Liver (tissue), 3 donors: ENCODE results near the gene NLRC5.

Experiments used
- ATF3 ChIP-seq: IDR thresholded peaks from 2 replicates; pipeline ENCODE4 v1.6.1; 2016; ENCODE audit warnings: antibody characterized with exemption
- CTCF ChIP-seq: fragments of 150-350 bp; IDR thresholded peaks from 2 replicates; pipeline ENCODE4 v1.5.1; 2017; ENCODE audit warnings: improper control_type of control experiment, low read depth, low read length; ENCODE audit not compliant: missing input control
- EGR1 ChIP-seq, 2 donors: IDR thresholded peaks; 2 replicates each; pipeline ENCODE4 v1.6.1; 2016 to 2018; ENCODE audit warnings: antibody characterized with exemption in 2 of 2, low read depth in 2 of 2
- FOXA2 ChIP-seq: IDR thresholded peaks from 2 replicates; pipeline ENCODE4 v1.6.1; 2016; ENCODE audit warnings: antibody characterized with exemption
- GABPA ChIP-seq, 2 donors: IDR thresholded peaks in 1 of 2; conservative IDR thresholded peaks in 1 of 2; 2 replicates each; pipeline ENCODE4 v1.6.1; 2016; ENCODE audit warnings: antibody characterized with exemption in 2 of 2, mild to moderate bottlenecking in 1 of 2, moderate library complexity in 1 of 2
- JUND ChIP-seq, 2 donors: IDR thresholded peaks; 2 replicates each; pipeline ENCODE4 v1.6.1; 2016; ENCODE audit warnings: antibody characterized with exemption in 2 of 2
- MAX ChIP-seq: IDR thresholded peaks from 2 replicates; pipeline ENCODE4 v1.6.1; 2016; ENCODE audit warnings: antibody characterized with exemption
- RAD21 ChIP-seq, 2 donors: IDR thresholded peaks; 2 replicates each; pipeline ENCODE4 v1.6.1; 2016; ENCODE audit warnings: antibody characterized with exemption in 2 of 2, mild to moderate bottlenecking in 2 of 2
- REST ChIP-seq: IDR thresholded peaks from 2 replicates; pipeline ENCODE4 v1.6.1; 2016; ENCODE audit warnings: antibody characterized with exemption, mild to moderate bottlenecking
- RXRA ChIP-seq, 2 donors: IDR thresholded peaks; 2 replicates each; pipeline ENCODE4 v1.6.1; 2017 to 2018; ENCODE audit warnings: antibody characterized with exemption in 2 of 2, mild to moderate bottlenecking in 1 of 2
- SP1 ChIP-seq: IDR thresholded peaks from 2 replicates; pipeline ENCODE4 v1.6.1; 2018; ENCODE audit warnings: antibody characterized with exemption, mild to moderate bottlenecking
- TAF1 ChIP-seq: conservative IDR thresholded peaks from 2 replicates; pipeline ENCODE4 v1.6.1; 2016; ENCODE audit warnings: antibody characterized with exemption, mild to moderate bottlenecking
- YY1 ChIP-seq: IDR thresholded peaks from 2 replicates; pipeline ENCODE4 v1.6.1; 2016; ENCODE audit warnings: antibody characterized with exemption, mild to moderate bottlenecking
- ZBTB33 ChIP-seq: IDR thresholded peaks from 2 replicates; pipeline ENCODE4 v1.6.1; 2016; ENCODE audit warnings: antibody characterized with exemption
- donor health status: healthy.
- donor health status: healthy.

- TF ChIP-seq ZBTB33 = no peak
- TF ChIP-seq CTCF = no peak
- no peak for TF ChIP-seq MAX
- no peak for TF ChIP-seq JUND (IDR thresholded peaks at IDR 0.05)
- no peak for TF ChIP-seq YY1
- TF ChIP-seq RXRA (IDR thresholded peaks at IDR 0.05) = no peak
- TF ChIP-seq REST = no peak
- TF ChIP-seq EGR1 (IDR thresholded peaks at IDR 0.05; ENCODE audit: low read depth in 2 of 2) = no peak
- no peak for TF ChIP-seq RAD21 (IDR thresholded peaks at IDR 0.05)
- no peak for TF ChIP-seq FOXA2
- TF ChIP-seq ATF3 = no peak
- no peak for TF ChIP-seq SP1
- no peak for TF ChIP-seq TAF1
- no peak for TF ChIP-seq GABPA (IDR thresholded peaks at IDR 0.05 in 1 of 2, conservative IDR thresholded peaks at IDR 0.05 in 1 of 2)
Observed at GRCh38 chr16:57067347-57067746, 78.0 kb downstream of the NLRC5 start.
